Stimulated activated naive CD8-positive, alpha-beta T cell treated with anti-CD3 and anti-CD28 coated beads, Interleukin-15, Interleukin-2, amounts not matched to agents 100 ng/mL and 50 ng/mL, for 24 hours (primary cell): ENCODE measurements around the gene INPP5D.
"Not testable (repeated sequence)": the region's sequence is repeated elsewhere in the genome, so short reads cannot be mapped to it uniquely, and the experiment has no call there.

ENCODE experiments used
- H3K27ac Mint-ChIP-seq: one replicate; pipeline ENCODE4 v1.8.0; 2021; ENCODE audit warnings: mild to moderate bottlenecking, mixed read lengths
- H3K27me3 Mint-ChIP-seq: one replicate; pipeline ENCODE4 v1.8.0; 2021; ENCODE audit warnings: mixed read lengths
- H3K36me3 Mint-ChIP-seq: one replicate; pipeline ENCODE4 v1.8.0; 2021; ENCODE audit warnings: low read depth, mixed read lengths
- H3K4me1 Mint-ChIP-seq: one replicate; pipeline ENCODE4 v1.8.0; 2021; ENCODE audit warnings: low read depth, mixed read lengths
- H3K4me3 Mint-ChIP-seq: one replicate; pipeline ENCODE4 v1.8.0; 2021; ENCODE audit warnings: mild to moderate bottlenecking, mixed read lengths
- H3K9me3 Mint-ChIP-seq: one replicate; pipeline ENCODE4 v1.8.0; 2021; ENCODE audit warnings: mixed read lengths

Gene INPP5D

GRCh38 chr2:233115741-233116140, 55.6 kb downstream of the INPP5D start:
- Mint-ChIP-seq H3K9me3 (no peaks in the 10 kb centered on the region), H3K27ac (no peak overlapping the region), H3K36me3 (peaks cover 20% of the 10 kb centered on the region), H3K27me3 (no peaks in the 10 kb centered on the region), H3K4me3 (no peak overlapping the region), H3K4me1 (peaks cover 67% of the 10 kb centered on the region)

GRCh38 chr2:233116946-233117345, 56.8 kb downstream of the INPP5D start:
- H3K27me3 Mint-ChIP-seq: no peaks in the 10 kb centered on the region
- H3K36me3 Mint-ChIP-seq: peaks cover 22% of the 10 kb centered on the region
- no peak overlapping the region for H3K4me3 Mint-ChIP-seq
- no peak overlapping the region for H3K27ac Mint-ChIP-seq
- H3K4me1 Mint-ChIP-seq: peaks cover 67% of the 10 kb centered on the region
- no peaks in the 10 kb centered on the region for H3K9me3 Mint-ChIP-seq

GRCh38 chr2:233117351-233117750, 57.2 kb downstream of the INPP5D start:
- Mint-ChIP-seq H3K9me3 (no peaks in the 10 kb centered on the region), H3K27ac (peak overlapping the region; percentile 55), H3K4me3 (no peak overlapping the region), H3K27me3 (no peaks in the 10 kb centered on the region), H3K36me3 (peaks cover 26% of the 10 kb centered on the region), H3K4me1 (peaks cover 67% of the 10 kb centered on the region)

GRCh38 chr2:233117811-233118647, 57.9 kb downstream of the INPP5D start:
- Mint-ChIP-seq H3K4me1 (peaks cover 68% of the 10 kb centered on the region), H3K27me3 (no peaks in the 10 kb centered on the region), H3K36me3 (peaks cover 33% of the 10 kb centered on the region), H3K9me3 (no peaks in the 10 kb centered on the region), H3K27ac (peak overlapping the region; percentile 59), H3K4me3 (no peak overlapping the region)

- peaks cover 64% of the 10 kb centered on the region for H3K4me1 Mint-ChIP-seq
Observed at GRCh38 chr2:233118648-233119000, 58.5 kb downstream of the INPP5D start.

GRCh38 chr2:233119123-233119522, 59.0 kb downstream of the INPP5D start:
- no peak overlapping the region for H3K4me3 Mint-ChIP-seq
- no peaks in the 10 kb centered on the region for H3K27me3 Mint-ChIP-seq
- no peak overlapping the region for H3K27ac Mint-ChIP-seq
- peaks cover 41% of the 10 kb centered on the region for H3K36me3 Mint-ChIP-seq
- no peaks in the 10 kb centered on the region for H3K9me3 Mint-ChIP-seq
- peaks cover 60% of the 10 kb centered on the region for H3K4me1 Mint-ChIP-seq

More at GRCh38 chr2:233118648-233119000, 58.5 kb downstream of the INPP5D start:
- Mint-ChIP-seq H3K36me3 (peaks cover 39% of the 10 kb centered on the region), H3K27ac (peak overlapping the region; percentile 59), H3K27me3 (no peaks in the 10 kb centered on the region), H3K4me3 (no peak overlapping the region), H3K9me3 (no peaks in the 10 kb centered on the region)

- H3K4me1 Mint-ChIP-seq: peaks cover 54% of the 10 kb centered on the region
Observed at GRCh38 chr2:233119806-233120205, 59.7 kb downstream of the INPP5D start.

GRCh38 chr2:233120459-233120858, 60.3 kb downstream of the INPP5D start:
- Mint-ChIP-seq H3K27ac (no peak overlapping the region), H3K4me3 (no peak overlapping the region), H3K9me3 (no peaks in the 10 kb centered on the region), H3K4me1 (peaks cover 47% of the 10 kb centered on the region), H3K36me3 (peaks cover 40% of the 10 kb centered on the region), H3K27me3 (no peaks in the 10 kb centered on the region)

More at GRCh38 chr2:233119806-233120205, 59.7 kb downstream of the INPP5D start:
- Mint-ChIP-seq H3K27ac (no peak overlapping the region), H3K9me3 (no peaks in the 10 kb centered on the region), H3K27me3 (no peaks in the 10 kb centered on the region), H3K4me3 (no peak overlapping the region), H3K36me3 (peaks cover 41% of the 10 kb centered on the region)

- Mint-ChIP-seq H3K27me3 (no peaks in the 10 kb centered on the region), H3K4me3 (no peak overlapping the region), H3K36me3 (peaks cover 40% of the 10 kb centered on the region), H3K27ac (peak overlapping the region; percentile 33), H3K4me1 (peaks cover 39% of the 10 kb centered on the region), H3K9me3 (no peaks in the 10 kb centered on the region)
Observed at GRCh38 chr2:233121856-233122255, 61.7 kb downstream of the INPP5D start.

GRCh38 chr2:233122541-233122940, 62.4 kb downstream of the INPP5D start:
- Mint-ChIP-seq H3K27me3 (no peaks in the 10 kb centered on the region), H3K27ac (no peak overlapping the region), H3K36me3 (peaks cover 45% of the 10 kb centered on the region), H3K4me1 (peaks cover 32% of the 10 kb centered on the region), H3K4me3 (no peak overlapping the region), H3K9me3 (no peaks in the 10 kb centered on the region)

- H3K4me3 Mint-ChIP-seq, H3K27me3 Mint-ChIP-seq, H3K9me3 Mint-ChIP-seq, H3K27ac Mint-ChIP-seq: not testable (repeated sequence)
- Mint-ChIP-seq H3K36me3 (peaks cover 46% of the 10 kb centered on the region), H3K4me1 (peaks cover 21% of the 10 kb centered on the region)
Observed at GRCh38 chr2:233123576-233123975, 63.4 kb downstream of the INPP5D start.

GRCh38 chr2:233124421-233125080, 64.4 kb downstream of the INPP5D start:
- H3K27ac Mint-ChIP-seq: no peak overlapping the region
- no peak overlapping the region for H3K4me3 Mint-ChIP-seq
- peaks cover 46% of the 10 kb centered on the region for H3K36me3 Mint-ChIP-seq
- no peaks in the 10 kb centered on the region for H3K27me3 Mint-ChIP-seq
- H3K4me1 Mint-ChIP-seq: peaks cover 17% of the 10 kb centered on the region
- H3K9me3 Mint-ChIP-seq: no peaks in the 10 kb centered on the region

- H3K36me3 Mint-ChIP-seq: peaks cover 55% of the 10 kb centered on the region
- no peak overlapping the region for H3K4me3 Mint-ChIP-seq
- peaks cover 23% of the 10 kb centered on the region for H3K4me1 Mint-ChIP-seq
- no peaks in the 10 kb centered on the region for H3K27me3 Mint-ChIP-seq
- no peak overlapping the region for H3K27ac Mint-ChIP-seq
- no peaks in the 10 kb centered on the region for H3K9me3 Mint-ChIP-seq
Observed at GRCh38 chr2:233125455-233126065, 65.4 kb downstream of the INPP5D start.

- Mint-ChIP-seq H3K27ac (no peak overlapping the region), H3K36me3 (peaks cover 63% of the 10 kb centered on the region), H3K27me3 (no peaks in the 10 kb centered on the region), H3K9me3 (no peaks in the 10 kb centered on the region), H3K4me3 (no peak overlapping the region), H3K4me1 (peaks cover 18% of the 10 kb centered on the region)
Observed at GRCh38 chr2:233129351-233129978, 69.3 kb downstream of the INPP5D start.

- Mint-ChIP-seq H3K9me3 (no peaks in the 10 kb centered on the region), H3K4me3 (no peak overlapping the region), H3K27ac (peak overlapping the region; percentile 75), H3K4me1 (peaks cover 18% of the 10 kb centered on the region), H3K36me3 (peaks cover 68% of the 10 kb centered on the region), H3K27me3 (no peaks in the 10 kb centered on the region)
Observed at GRCh38 chr2:233130024-233130423, 69.9 kb downstream of the INPP5D start.
